Smooth muscle cell (in vitro differentiated cells): ENCODE measurements around the gene HSP90AB1. TPM values are rescaled to one million over a fixed set of nuclear protein-coding genes. Genes with fewer than 3 reads are reported as not detected.

ENCODE experiments used
- DNase-seq: peaks from one replicate; lab custom pipeline; 2025; ENCODE audit not compliant: unreplicated experiment; lab: John Stamatoyannopoulos, UW
- H2AFZ ChIP-seq: fragments of 200-600 bp; sonication (generic); 2 replicates; pipeline ENCODE4 v1.6.0; 2016; ENCODE audit warnings: antibody characterized with exemption, low read depth, mild to moderate bottlenecking
- H3F3A ChIP-seq: fragments of 200-600 bp; sonication (generic); 2 replicates; pipeline ENCODE4 v1.6.0; 2017; ENCODE audit warnings: antibody characterized with exemption, low read depth
- H3K27ac ChIP-seq: fragments of 200-600 bp; sonication (generic); 2 replicates; pipeline ENCODE4 v1.5.1; 2016; ENCODE audit warnings: low read depth, mild to moderate bottlenecking
- H3K27me3 ChIP-seq: fragments of 200-600 bp; sonication (generic); 2 replicates; pipeline ENCODE4 v1.6.1; 2016; ENCODE audit warnings: low read depth, mild to moderate bottlenecking
- H3K36me3 ChIP-seq: fragments of 200-600 bp; sonication (generic); 2 replicates; pipeline ENCODE4 v1.5.1; 2016; ENCODE audit warnings: low read depth
- H3K4me1 ChIP-seq: fragments of 200-600 bp; sonication (generic); 2 replicates; pipeline ENCODE4 v1.5.1; 2016; ENCODE audit warnings: low read depth
- H3K4me2 ChIP-seq: fragments of 200-600 bp; sonication (generic); 2 replicates; pipeline ENCODE4 v1.6.0; 2016; ENCODE audit warnings: mild to moderate bottlenecking
- H3K4me3 ChIP-seq: fragments of 200-600 bp; sonication (generic); 2 replicates; pipeline ENCODE4 v1.5.1; 2016; ENCODE audit warnings: mild to moderate bottlenecking
- H3K79me2 ChIP-seq: fragments of 200-600 bp; sonication (generic); 2 replicates; pipeline ENCODE4 v1.6.0; 2016; ENCODE audit warnings: low read depth, mild to moderate bottlenecking
- H3K9ac ChIP-seq: fragments of 200-600 bp; sonication (generic); 2 replicates; pipeline ENCODE4 v1.6.0; 2016; ENCODE audit warnings: low read depth
- H3K9me3 ChIP-seq: fragments of 200-600 bp; sonication (generic); replicated peaks from 2 replicates; pipeline ENCODE4 v1.5.1; 2016; ENCODE audit warnings: low read depth
- H4K20me1 ChIP-seq: fragments of 200-600 bp; sonication (generic); 2 replicates; pipeline ENCODE4 v1.6.0; 2016; ENCODE audit warnings: low read depth
- CTCF ChIP-seq: fragments of 200-600 bp; sonication (generic); IDR thresholded peaks from 2 replicates; pipeline ENCODE4 v1.5.1; 2017; ENCODE audit warnings: borderline replicate concordance, mild to moderate bottlenecking, antibody characterized with exemption; ENCODE audit not compliant: insufficient read depth, poor library complexity, severe bottlenecking
- WGBS: methylation state at CpG from one replicate; pipeline ENCODE4 v1.1.7; 2016; ENCODE audit warnings: low lambda C conversion rate; 5-methylcytosine and 5-hydroxymethylcytosine counted together
- polyA plus RNA-seq: library from polyadenylated mRNA; unstranded; fragments of >200 nt; fragmentation: Nextera tagmentation; extraction: Ambion mirVana; gene quantifications from 2 replicates; pipeline ENCODE4 v1.2.1, GENCODE V29; 2016
- total RNA-seq: library from RNA; depleted of rRNA; stranded (reverse); fragments of >200 nt; gene quantifications from 2 replicates; pipeline ENCODE4 v1.2.3, GENCODE V29; 2014

The HSP90AB1 gene
- total and polyA plus RNA-seq, 2 experiments from 2014 or later = 408 to 736 TPM

- H3K27ac ChIP-seq = no peak overlapping the region
- no peak for DNase-seq
Measured at GRCh38 chr6:44203955-44204354, 42.9 kb upstream of the HSP90AB1 start.

GRCh38 chr6:44207966-44208365, 38.9 kb upstream of the HSP90AB1 start:
- no peak overlapping the region for H3K9ac ChIP-seq
- H3K79me2 ChIP-seq = no peaks in the 10 kb centered on the region
- H4K20me1 ChIP-seq = no peaks in the 10 kb centered on the region

More at GRCh38 chr6:44203955-44204354, 42.9 kb upstream of the HSP90AB1 start:
- Histone ChIP-seq H3K79me2 (no peaks in the 10 kb centered on the region), H3K36me3 (no peaks in the 10 kb centered on the region), H3K9ac (no peak overlapping the region), H3K27me3 (no peaks in the 10 kb centered on the region), H3K4me2 (no peak overlapping the region), H4K20me1 (no peaks in the 10 kb centered on the region), H3F3A (no peaks in the 10 kb centered on the region), H3K4me3 (no peak overlapping the region), H3K9me3 (no peaks in the 10 kb centered on the region), H3K4me1 (peaks cover 22% of the 10 kb centered on the region), H2AFZ (no peak overlapping the region)
- TF ChIP-seq CTCF = no peak
- 64% methylated on average over 6 of the region's 6 CpGs for WGBS

GRCh38 chr6:44211284-44211683, 35.6 kb upstream of the HSP90AB1 start:
- no peak for DNase-seq

More at GRCh38 chr6:44207966-44208365, 38.9 kb upstream of the HSP90AB1 start:
- Histone ChIP-seq H3K9me3 (no peaks in the 10 kb centered on the region), H3F3A (no peaks in the 10 kb centered on the region), H3K4me2 (no peak overlapping the region), H3K36me3 (no peaks in the 10 kb centered on the region), H2AFZ (no peak overlapping the region), H3K4me1 (peaks cover 13% of the 10 kb centered on the region), H3K27ac (no peak overlapping the region), H3K27me3 (no peaks in the 10 kb centered on the region), H3K4me3 (no peak overlapping the region)
- DNase-seq = no peak
- 94% methylated on average over 6 of the region's 6 CpGs for WGBS
- TF ChIP-seq CTCF = no peak

More at GRCh38 chr6:44211284-44211683, 35.6 kb upstream of the HSP90AB1 start:
- 86% methylated on average over 2 of the region's 3 CpGs for WGBS
- no peaks in the 10 kb centered on the region for H3K27me3 ChIP-seq
- no peak overlapping the region for H3K4me2 ChIP-seq
- no peak overlapping the region for H3K4me3 ChIP-seq
- no peaks in the 10 kb centered on the region for H4K20me1 ChIP-seq
- H3F3A ChIP-seq = no peaks in the 10 kb centered on the region
- H3K9ac ChIP-seq = no peak overlapping the region
- H3K36me3 ChIP-seq = no peaks in the 10 kb centered on the region
- TF ChIP-seq CTCF = no peak
- H3K79me2 ChIP-seq = no peaks in the 10 kb centered on the region
- H3K9me3 ChIP-seq = no peaks in the 10 kb centered on the region
- H3K27ac ChIP-seq = no peak overlapping the region
- H2AFZ ChIP-seq = no peak overlapping the region
- peaks cover 7% of the 10 kb centered on the region for H3K4me1 ChIP-seq
